Activated naive CD4-positive, alpha-beta T cell treated with anti-CD3 and anti-CD28 coated beads for 36 hours (primary cell): ENCODE measurements around the gene KIF4A. TPM values are rescaled to one million over a fixed set of nuclear protein-coding genes. Genes with fewer than 3 reads are reported as not detected.
"Not testable (repeated sequence)": the region's sequence is repeated elsewhere in the genome, so short reads cannot be mapped to it uniquely, and the experiment has no call there.

Experiments used
- CTCF ChIA-PET: fragments of 350-600 bp; sonication (Branson Sonifier 250); formaldehyde crosslinking; loops from one replicate; lab custom pipeline; 2021; ENCODE audit warnings: antibody characterized with exemption; lab: Charles Lee
- DNase-seq: peaks from one replicate; pipeline ENCODE4 v3.0.0-alpha.2; 2020
- H3K27ac Mint-ChIP-seq: one replicate; pipeline ENCODE4 v1.8.0; 2021; ENCODE audit warnings: mild to moderate bottlenecking, mixed read lengths
- H3K27me3 Mint-ChIP-seq: one replicate; pipeline ENCODE4 v1.8.0; 2021; ENCODE audit warnings: low read depth, mixed read lengths
- H3K36me3 Mint-ChIP-seq: one replicate; pipeline ENCODE4 v1.8.0; 2021; ENCODE audit warnings: low read depth, mixed read lengths
- H3K4me1 Mint-ChIP-seq: one replicate; pipeline ENCODE4 v1.8.0; 2021; ENCODE audit warnings: low read depth, mixed read lengths
- H3K4me3 Mint-ChIP-seq: one replicate; pipeline ENCODE4 v1.8.0; 2021; ENCODE audit warnings: mild to moderate bottlenecking, moderate library complexity, mixed read lengths
- H3K9me3 Mint-ChIP-seq: one replicate; pipeline ENCODE4 v1.8.0; 2021; ENCODE audit warnings: mixed read lengths
- intact Hi-C: fragments of 100-400 bp; cut with micrococcal nuclease; formaldehyde crosslinking; loops from one replicate; pipeline ENCODE4 v1.15.1; 2023
- total RNA-seq, 2 experiments: library from RNA; stranded (reverse); gene quantifications; one replicate each; pipeline ENCODE4 v1.2.3, GENCODE V29; 2021

The KIF4A gene
- total RNA-seq, 2 experiments from 2014 or later, result 27.1 to 29.6 TPM

DNA sequence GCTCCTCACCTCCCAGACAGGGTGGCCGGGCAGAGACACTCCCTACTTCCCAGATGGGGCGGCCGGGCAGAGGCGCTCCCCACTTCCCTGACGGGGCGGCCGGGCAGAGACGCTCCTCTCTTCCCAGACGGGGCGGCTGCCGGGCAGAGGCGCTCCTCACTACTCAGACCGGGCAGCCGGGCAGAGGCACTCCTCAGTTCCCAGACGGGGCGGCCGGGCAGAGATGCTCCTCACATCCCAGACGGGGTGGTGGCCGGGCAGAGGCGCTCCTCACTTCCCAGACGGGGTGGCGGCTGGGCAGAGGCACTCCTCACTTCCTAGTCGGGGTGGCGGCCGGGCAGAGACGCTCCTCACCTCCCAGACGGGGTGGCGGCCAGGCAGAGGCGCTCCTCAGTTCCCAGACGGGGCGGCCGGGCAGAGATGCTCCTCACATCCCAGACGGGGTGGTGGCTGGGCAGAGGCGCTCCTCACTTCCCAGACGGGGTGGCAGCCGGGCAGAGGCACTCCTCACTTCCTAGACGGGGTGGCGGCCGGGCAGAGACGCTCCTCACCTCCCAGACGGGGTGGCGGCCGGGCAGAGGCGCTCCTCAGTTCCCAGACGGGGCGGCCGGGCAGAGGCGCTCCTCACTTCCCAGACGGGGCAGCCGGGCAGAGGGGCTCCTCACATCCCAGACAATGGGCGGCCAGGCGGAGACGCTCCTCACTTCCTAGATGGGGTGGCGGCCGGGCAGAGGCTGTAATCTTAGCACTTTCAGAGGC, 59.6 kb downstream of the KIF4A start:
- CTCF ChIA-PET, H3K4me1 Mint-ChIP-seq, intact Hi-C loops, H3K4me3 Mint-ChIP-seq, H3K27ac Mint-ChIP-seq, H3K27me3 Mint-ChIP-seq, H3K9me3 Mint-ChIP-seq, DNase-seq: not testable (repeated sequence)
- H3K36me3 Mint-ChIP-seq, result peaks cover 18% of the 10 kb centered on the region

DNA sequence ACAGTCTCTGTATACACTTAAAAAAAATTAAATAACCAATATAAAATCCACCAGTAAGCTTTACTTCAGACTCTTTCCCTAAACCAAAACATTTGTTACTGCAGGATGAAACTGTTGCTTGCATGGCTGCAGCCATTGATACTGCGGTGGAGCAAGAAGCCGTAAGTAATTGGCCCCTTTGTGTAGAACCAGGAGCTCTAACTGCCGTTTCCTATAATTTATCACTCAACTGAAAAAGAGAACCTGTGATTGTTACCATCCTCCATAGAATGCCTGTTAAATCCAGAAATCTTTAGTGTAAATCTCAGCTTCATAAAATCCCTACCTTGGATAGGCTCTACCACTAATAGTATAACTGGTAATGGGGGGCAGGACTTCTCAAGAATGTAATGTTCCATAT, 62.6 kb downstream of the KIF4A start:
- CTCF ChIA-PET, result interaction anchor here (1.2 kb wide), 1 partner anchor 9 kb away, joined by 3 read pairs; no protein-coding TSS in a partner anchor
- peaks cover 13% of the 10 kb centered on the region for H3K36me3 Mint-ChIP-seq
- peaks cover 2% of the 10 kb centered on the region for H3K9me3 Mint-ChIP-seq
- no peaks in the 10 kb centered on the region for H3K4me1 Mint-ChIP-seq
- H3K27me3 Mint-ChIP-seq, result no peaks in the 10 kb centered on the region
- intact Hi-C loops, result no loop called here
- H3K4me3 Mint-ChIP-seq, result no peak overlapping the region
- no peak overlapping the region for H3K27ac Mint-ChIP-seq
- no peak for DNase-seq

DNA sequence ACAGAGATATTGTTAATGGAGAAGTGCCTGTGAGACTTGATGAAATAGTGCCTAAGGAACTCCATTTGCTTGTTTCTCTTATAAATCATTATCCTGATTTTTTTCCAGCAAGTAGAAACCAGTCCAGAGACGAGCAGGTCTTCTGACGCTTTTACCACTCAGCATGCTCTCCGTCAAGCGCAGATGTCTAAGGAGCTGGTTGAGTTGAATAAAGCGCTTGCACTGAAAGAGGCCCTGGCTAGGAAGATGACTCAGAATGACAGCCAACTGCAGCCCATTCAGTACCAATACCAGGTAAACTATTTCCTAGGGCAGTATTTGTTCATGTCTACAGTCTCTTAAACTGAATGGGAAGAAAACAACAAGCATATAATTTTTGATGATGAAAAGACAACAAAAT, 63.6 kb downstream of the KIF4A start:
- Mint-ChIP-seq H3K27me3 (no peaks in the 10 kb centered on the region), H3K27ac (no peak overlapping the region), H3K9me3 (no peaks in the 10 kb centered on the region), H3K4me1 (no peaks in the 10 kb centered on the region), H3K36me3 (peaks cover 9% of the 10 kb centered on the region), H3K4me3 (no peak overlapping the region)
- DNase-seq, result no peak
- CTCF ChIA-PET, result interaction anchor here (1.2 kb wide), 1 partner anchor 10 kb away, joined by 3 read pairs; no protein-coding TSS in a partner anchor
- intact Hi-C loops, result no loop called here

DNA sequence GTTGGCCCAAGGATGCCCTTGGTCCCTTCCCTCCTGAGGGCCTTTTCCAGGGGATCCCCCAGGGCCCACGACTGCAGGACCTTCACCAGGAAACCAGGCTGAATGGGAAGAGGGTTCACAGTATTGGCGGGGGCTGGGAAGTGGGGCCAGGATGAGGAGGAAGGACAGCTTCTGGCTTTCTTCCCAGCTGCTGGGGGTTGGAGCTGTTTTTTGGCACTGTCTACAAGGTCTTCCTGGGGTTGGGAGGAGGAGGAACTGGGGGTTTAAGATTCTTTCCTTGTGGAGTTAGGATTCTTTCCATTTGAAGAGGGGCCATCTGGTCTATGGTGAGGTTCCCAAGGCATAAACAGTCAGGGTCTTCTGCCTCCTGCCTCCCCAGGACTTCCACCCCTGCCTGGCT, 64.8 kb downstream of the KIF4A start:
- CTCF ChIA-PET, result no interaction called here
- Mint-ChIP-seq H3K9me3 (no peaks in the 10 kb centered on the region), H3K36me3 (peaks cover 11% of the 10 kb centered on the region), H3K4me3 (no peak overlapping the region), H3K27ac (no peak overlapping the region), H3K27me3 (no peaks in the 10 kb centered on the region), H3K4me1 (no peaks in the 10 kb centered on the region)
- no peak for DNase-seq
- intact Hi-C loops, result no loop called here

DNA sequence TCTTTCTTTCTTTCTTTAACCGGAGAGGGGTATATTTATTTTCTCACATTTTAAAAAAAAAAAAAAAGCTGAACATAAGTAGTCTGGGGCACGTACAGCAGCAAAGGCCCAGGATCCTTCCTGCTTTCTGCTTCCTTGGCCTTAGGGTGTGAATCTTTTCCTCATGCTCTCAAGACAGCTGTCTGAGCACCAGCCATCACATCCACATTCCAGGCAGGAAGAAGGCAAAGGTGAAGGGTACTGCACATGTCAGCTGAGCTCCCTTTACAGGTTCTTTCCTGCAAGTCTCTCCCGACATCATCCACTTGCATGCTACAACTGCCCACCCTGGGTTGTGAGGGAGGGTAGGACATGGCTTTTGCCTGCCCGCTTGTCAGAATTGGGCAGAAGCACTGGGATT, 69.6 kb downstream of the KIF4A start:
- Mint-ChIP-seq H3K9me3 (no peaks in the 10 kb centered on the region), H3K27ac (no peak overlapping the region), H3K4me3 (no peak overlapping the region), H3K36me3 (peaks cover 5% of the 10 kb centered on the region), H3K4me1 (no peaks in the 10 kb centered on the region), H3K27me3 (no peaks in the 10 kb centered on the region)
- DNase-seq, result no peak
- CTCF ChIA-PET, result no interaction called here
- intact Hi-C loops, result no loop called here

DNA sequence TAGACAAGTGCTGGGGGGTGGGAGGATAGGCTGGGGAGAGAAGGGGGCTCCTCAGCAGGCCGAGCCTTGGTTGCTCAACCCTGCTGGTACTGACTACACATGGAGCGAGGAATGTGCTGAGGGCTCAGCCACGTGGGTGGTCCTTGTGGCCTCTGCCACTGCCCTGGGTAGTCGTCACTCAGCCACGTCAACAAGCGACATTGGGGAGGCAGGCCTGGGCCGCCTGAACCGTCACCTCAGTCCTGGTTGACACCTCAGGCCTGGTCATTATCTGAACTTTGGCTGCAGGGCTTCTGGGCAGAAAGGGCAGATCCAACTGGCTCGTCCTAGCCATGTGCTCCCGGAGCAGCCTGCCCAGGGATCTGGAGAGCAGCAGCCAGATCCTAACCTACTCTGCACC, 70.5 kb downstream of the KIF4A start:
- Mint-ChIP-seq H3K36me3 (peaks cover 4% of the 10 kb centered on the region), H3K4me3 (no peak overlapping the region), H3K9me3 (no peaks in the 10 kb centered on the region), H3K27me3 (no peaks in the 10 kb centered on the region), H3K4me1 (no peaks in the 10 kb centered on the region), H3K27ac (no peak overlapping the region)
- CTCF ChIA-PET, result no interaction called here
- DNase-seq, result no peak
- intact Hi-C loops, result no loop called here

DNA sequence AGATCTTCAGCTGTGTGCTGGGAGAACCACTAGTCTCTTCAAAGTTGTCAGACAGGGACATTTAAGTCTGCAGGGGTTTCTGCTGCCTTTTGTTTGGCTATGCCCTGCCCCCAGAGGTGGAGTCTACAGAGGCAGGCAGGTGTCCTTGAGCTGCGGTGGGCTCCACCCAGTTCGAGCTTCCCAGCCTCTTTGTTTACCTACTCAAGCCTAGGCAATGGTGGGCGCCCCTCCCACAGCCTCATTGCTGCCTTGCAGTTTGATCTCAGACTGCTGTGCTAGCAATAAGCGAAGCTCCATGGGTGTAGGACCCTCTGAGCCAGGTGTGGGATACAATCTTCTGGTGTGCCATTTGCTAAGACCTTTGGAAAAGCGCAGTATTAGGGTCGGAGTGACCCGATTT, 78.8 kb downstream of the KIF4A start:
- intact Hi-C loops, DNase-seq, H3K27ac Mint-ChIP-seq, H3K4me1 Mint-ChIP-seq, H3K9me3 Mint-ChIP-seq, CTCF ChIA-PET, H3K36me3 Mint-ChIP-seq, H3K4me3 Mint-ChIP-seq, H3K27me3 Mint-ChIP-seq: not testable (repeated sequence)

DNA sequence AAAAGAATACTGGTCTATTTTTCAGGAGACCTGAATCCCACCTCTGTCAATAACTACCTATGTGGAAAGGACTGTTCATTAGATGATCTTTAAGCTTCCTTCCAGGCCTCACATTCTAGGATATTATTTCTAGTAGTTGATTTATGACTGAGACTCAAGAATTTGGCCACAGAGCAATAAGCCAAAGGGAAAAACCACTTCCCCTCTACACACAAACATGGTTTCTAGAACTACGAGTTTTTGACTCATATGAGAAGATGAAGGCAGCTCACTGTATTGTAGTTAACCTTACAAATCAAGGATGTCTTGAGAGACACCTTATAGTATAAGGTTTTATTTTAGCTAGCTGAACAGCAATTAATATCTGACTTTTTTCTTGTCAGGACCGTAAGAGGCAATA, 96.3 kb downstream of the KIF4A start:
- Mint-ChIP-seq H3K27me3 (no peaks in the 10 kb centered on the region), H3K36me3 (peaks cover 4% of the 10 kb centered on the region), H3K27ac (no peak overlapping the region), H3K9me3 (no peaks in the 10 kb centered on the region), H3K4me1 (no peaks in the 10 kb centered on the region), H3K4me3 (no peak overlapping the region)
- CTCF ChIA-PET, result no interaction called here
- intact Hi-C loops, result no loop called here
- DNase-seq, result no peak

DNA sequence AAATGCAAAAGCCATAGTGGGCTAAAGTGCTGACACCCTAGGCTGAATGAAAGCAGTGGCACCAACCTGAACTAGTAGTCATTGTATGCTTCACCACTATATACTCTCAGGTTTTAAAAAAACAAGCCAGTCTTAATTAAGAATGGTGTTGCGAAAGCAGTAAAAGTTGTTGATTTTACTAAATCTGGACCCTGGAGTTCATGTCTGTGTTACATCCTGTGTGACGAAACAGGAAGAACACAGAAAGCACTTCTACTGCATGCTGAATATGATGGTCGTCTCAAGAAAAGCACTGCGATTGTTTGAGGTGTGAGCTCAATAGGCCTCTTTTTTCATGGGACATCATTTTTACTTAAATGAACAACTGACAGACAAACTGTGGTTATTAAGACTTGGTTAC, 109.0 kb downstream of the KIF4A start:
- CTCF ChIA-PET, result no interaction called here
- intact Hi-C loops, result no loop called here
- no peak overlapping the region for H3K27ac Mint-ChIP-seq
- no peaks in the 10 kb centered on the region for H3K9me3 Mint-ChIP-seq
- H3K36me3 Mint-ChIP-seq, result peaks cover 12% of the 10 kb centered on the region
- no peak overlapping the region for H3K4me3 Mint-ChIP-seq
- H3K4me1 Mint-ChIP-seq, result peaks cover 4% of the 10 kb centered on the region
- no peaks in the 10 kb centered on the region for H3K27me3 Mint-ChIP-seq
- DNase-seq, result no peak

DNA sequence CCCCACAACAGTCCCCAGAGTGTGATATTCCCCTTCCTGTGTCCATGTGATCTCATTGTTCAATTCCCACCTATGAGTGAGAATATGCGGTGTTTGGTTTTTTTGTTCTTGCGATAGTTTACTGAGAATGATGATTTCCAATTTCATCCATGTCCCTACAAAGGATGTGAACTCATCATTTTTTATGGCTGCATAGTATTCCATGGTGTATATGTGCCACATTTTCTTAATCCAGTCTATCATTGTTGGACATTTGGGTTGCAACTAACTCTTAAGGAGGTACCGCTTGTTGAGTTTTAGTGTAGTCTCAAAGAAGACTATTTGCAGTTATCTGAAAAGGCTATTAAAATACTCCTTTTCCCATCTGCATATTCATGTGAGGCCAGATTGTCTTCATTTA, 110.3 kb downstream of the KIF4A start:
- H3K4me3 Mint-ChIP-seq, DNase-seq, H3K4me1 Mint-ChIP-seq, CTCF ChIA-PET, H3K27ac Mint-ChIP-seq, H3K27me3 Mint-ChIP-seq, intact Hi-C loops, H3K9me3 Mint-ChIP-seq: not testable (repeated sequence)
- peaks cover 15% of the 10 kb centered on the region for H3K36me3 Mint-ChIP-seq

DNA sequence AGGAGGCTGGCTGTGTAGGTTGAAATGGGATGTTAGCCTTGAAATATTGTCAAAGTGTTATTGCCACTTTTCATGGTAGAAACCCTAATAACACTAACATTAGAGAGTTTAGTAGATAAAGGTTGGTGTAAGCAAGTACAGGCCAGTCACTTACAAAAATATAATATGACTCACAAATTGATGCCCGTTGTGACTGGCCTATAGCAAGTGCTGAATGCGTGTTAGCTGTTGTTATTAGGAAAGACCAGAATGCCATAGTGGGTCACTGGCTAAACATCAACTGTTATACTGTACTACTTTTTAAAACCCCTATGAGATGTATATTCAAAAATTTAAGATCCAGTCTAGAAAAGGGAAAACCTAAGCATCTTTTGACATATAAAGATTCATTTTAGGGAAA, 112.8 kb downstream of the KIF4A start:
- no peak for DNase-seq
- Mint-ChIP-seq H3K4me3 (no peak overlapping the region), H3K36me3 (peaks cover 16% of the 10 kb centered on the region), H3K9me3 (no peaks in the 10 kb centered on the region), H3K27me3 (no peaks in the 10 kb centered on the region), H3K27ac (no peak overlapping the region), H3K4me1 (peaks cover 4% of the 10 kb centered on the region)
- intact Hi-C loops, result no loop called here
- CTCF ChIA-PET, result no interaction called here

DNA sequence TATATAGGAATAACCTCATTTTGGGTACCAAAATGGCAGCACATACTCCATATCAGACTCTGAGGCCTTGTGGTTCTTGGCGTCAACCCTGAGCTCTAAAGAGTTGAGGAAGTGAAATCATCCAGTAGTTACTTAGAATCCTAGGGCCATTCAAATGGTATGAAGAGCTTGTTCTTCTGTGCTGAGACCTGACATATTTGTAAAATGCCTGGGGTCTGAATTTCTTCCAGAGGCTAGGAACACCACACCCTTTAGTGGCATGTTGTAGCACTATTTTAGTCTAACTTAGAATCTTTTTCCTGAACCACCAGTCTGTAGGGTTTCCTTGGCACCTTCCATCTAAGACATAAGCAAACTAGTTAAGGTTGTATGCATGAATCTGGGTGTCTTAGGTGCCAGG, 115.1 kb downstream of the KIF4A start:
- CTCF ChIA-PET, result interaction anchor here (0.6 kb wide), 2 partner anchors 40 to 625 kb away, joined by 3 read pairs; no protein-coding TSS in a partner anchor
- no peak for DNase-seq
- H3K27me3 Mint-ChIP-seq, result no peaks in the 10 kb centered on the region
- no peaks in the 10 kb centered on the region for H3K9me3 Mint-ChIP-seq
- peaks cover 13% of the 10 kb centered on the region for H3K36me3 Mint-ChIP-seq
- intact Hi-C loops, result no loop called here
- no peaks in the 10 kb centered on the region for H3K4me1 Mint-ChIP-seq
- H3K4me3 Mint-ChIP-seq, result no peak overlapping the region
- no peak overlapping the region for H3K27ac Mint-ChIP-seq

DNA sequence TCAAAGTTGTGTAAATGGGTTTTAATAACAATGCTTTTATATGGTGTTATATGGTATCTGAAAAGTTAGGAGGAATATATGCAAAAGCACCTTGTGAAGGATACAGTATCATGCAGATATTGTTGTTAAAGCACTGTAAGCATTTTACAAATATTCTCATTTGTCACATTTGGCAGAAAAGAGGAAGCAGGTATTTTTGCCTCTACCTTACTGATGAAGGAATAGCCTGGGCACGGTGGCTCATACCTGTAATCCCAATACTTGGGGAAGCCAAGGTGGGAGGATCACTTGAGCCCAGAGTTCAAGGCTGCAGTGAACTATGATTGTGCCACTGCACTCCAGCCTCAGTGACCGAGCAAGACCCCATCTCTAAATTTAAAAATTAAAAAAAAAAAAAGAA, 121.0 kb downstream of the KIF4A start:
- Mint-ChIP-seq H3K4me1 (no peaks in the 10 kb centered on the region), H3K27me3 (no peaks in the 10 kb centered on the region), H3K36me3 (peaks cover 6% of the 10 kb centered on the region), H3K27ac (no peak overlapping the region), H3K9me3 (no peaks in the 10 kb centered on the region), H3K4me3 (no peak overlapping the region)
- CTCF ChIA-PET, result no interaction called here
- no peak for DNase-seq
- intact Hi-C loops, result no loop called here
